HepG2 (cell line): ENCODE measurements around the gene PACS1. TPM values are rescaled to one million over a fixed set of nuclear protein-coding genes. Genes with fewer than 3 reads are reported as not detected.
A peak's percentile ranks its signal among the peaks of the same experiment; 100 is the strongest.

Experiments used
- AKAP8 ChIP-seq: sonication (generic); formaldehyde crosslinking; IDR thresholded peaks from 2 replicates; pipeline ENCODE4 v1.5.1; 2020; ENCODE audit warnings: mild to moderate bottlenecking, missing genetic modification reagents
- DDIT3 ChIP-seq: sonication (generic); formaldehyde crosslinking; IDR thresholded peaks from 2 replicates; pipeline ENCODE4 v1.4.0; 2020; ENCODE audit warnings: mild to moderate bottlenecking, missing genetic modification reagents
- ESRRA ChIP-seq: sonication (generic); formaldehyde crosslinking; IDR thresholded peaks from 2 replicates; pipeline ENCODE4 v1.5.1; 2020; ENCODE audit warnings: mild to moderate bottlenecking, low read depth, missing genetic modification reagents
- GATAD1 ChIP-seq: IDR thresholded peaks from 2 replicates; pipeline ENCODE4 v1.6.1; 2016; ENCODE audit warnings: missing genetic modification reagents, missing compliant biosample characterization
- HOXA3 ChIP-seq: sonication (generic); formaldehyde crosslinking; IDR thresholded peaks from 2 replicates; pipeline ENCODE4 v1.5.0; 2020; ENCODE audit warnings: missing genetic modification reagents
- NR2F6 ChIP-seq, 2 experiments: IDR thresholded peaks; 2 replicates each; pipeline ENCODE4 v1.6.1; 2016; ENCODE audit warnings: antibody characterized with exemption in 1 of 2, mild to moderate bottlenecking in 1 of 2
- SRSF9 ChIP-seq: fragments of 200-400 bp; formaldehyde crosslinking; IDR thresholded peaks from 2 replicates; pipeline ENCODE4 v1.6.1; 2018; ENCODE audit warnings: borderline replicate concordance, mild to moderate bottlenecking, low read depth, low read length; ENCODE audit not compliant: insufficient read depth, poor library complexity, severe bottlenecking
- TCF7L2 ChIP-seq: IDR thresholded peaks from 2 replicates; pipeline ENCODE4 v1.6.1; 2011; ENCODE audit warnings: mild to moderate bottlenecking, low read depth, low read length, moderate library complexity
- ZBTB8A ChIP-seq: sonication (generic); formaldehyde crosslinking; IDR thresholded peaks from 2 replicates; pipeline ENCODE4 v1.4.0; 2020; ENCODE audit warnings: mild to moderate bottlenecking, low read depth, missing genetic modification reagents, borderline replicate concordance
- ZFY ChIP-seq: sonication (generic); formaldehyde crosslinking; IDR thresholded peaks from 2 replicates; pipeline ENCODE4 v1.4.0; 2020; ENCODE audit warnings: missing genetic modification reagents
- ZIK1 ChIP-seq: sonication (generic); formaldehyde crosslinking; IDR thresholded peaks from 2 replicates; pipeline ENCODE4 v1.5.0; 2020; ENCODE audit warnings: mild to moderate bottlenecking, low read depth, missing genetic modification reagents, borderline replicate concordance
- ZKSCAN1 ChIP-seq: fragments of 150-350 bp; IDR thresholded peaks from 2 replicates; pipeline ENCODE4 v1.6.1; 2014; ENCODE audit warnings: low read length
- ZNF225 ChIP-seq: sonication (generic); formaldehyde crosslinking; IDR thresholded peaks from 2 replicates; pipeline ENCODE4 v1.4.0; 2020; ENCODE audit warnings: mild to moderate bottlenecking, missing genetic modification reagents
- ZNF251 ChIP-seq: sonication (generic); formaldehyde crosslinking; IDR thresholded peaks from 2 replicates; pipeline ENCODE4 v1.9.0; 2021; ENCODE audit warnings: mild to moderate bottlenecking, missing genetic modification reagents
- ZNF510 ChIP-seq: sonication (generic); formaldehyde crosslinking; IDR thresholded peaks from 2 replicates; pipeline ENCODE4 v1.4.0; 2020; ENCODE audit warnings: low read depth, mild to moderate bottlenecking, missing genetic modification reagents
- ZNF75D ChIP-seq: sonication (generic); formaldehyde crosslinking; IDR thresholded peaks from 2 replicates; pipeline ENCODE4 v1.8.1; 2023; ENCODE audit warnings: missing genetic modification reagents, mild to moderate bottlenecking, borderline replicate concordance
- ZNF850 ChIP-seq: sonication (generic); formaldehyde crosslinking; conservative IDR thresholded peaks from 2 replicates; pipeline ENCODE4 v1.9.0; 2021; ENCODE audit warnings: mild to moderate bottlenecking, missing genetic modification reagents
- polyA plus RNA-seq, 8 experiments: library from polyadenylated mRNA; depleted of rRNA in 3 of 8; stranded (reverse) in 7 of 8; unstranded in 1 of 8; fragments of >200 nt; fragmentation: Illumina TruSeq in 4 of 8; extraction: Trizol in 4 of 8; gene quantifications; 2 replicates each; pipeline versions ENCODE4 v1.2.1 to v1.2.3, GENCODE V29; 2011 to 2016; ENCODE audit warnings: low read depth in 4 of 8, missing spikeins in 1 of 8, mixed read lengths in 1 of 8; ENCODE audit not compliant: insufficient read depth in 1 of 8
- total RNA-seq, 5 experiments: library from RNA; depleted of rRNA; stranded (reverse); fragments of >200 nt; fragmentation: Illumina TruSeq; extraction: Trizol; gene quantifications; 2 replicates each; pipeline ENCODE4 v1.2.3, GENCODE V29; 2016; ENCODE audit warnings: low read depth in 1 of 5
- TF ChIP-seq, protein P1 (sequence below): sonication (generic); formaldehyde crosslinking; IDR thresholded peaks from 2 replicates; pipeline ENCODE4 v1.4.0; 2020; ENCODE audit warnings: missing genetic modification reagents, borderline replicate concordance
- TF ChIP-seq, protein P2 (sequence below): sonication (generic); formaldehyde crosslinking; IDR thresholded peaks from 2 replicates; pipeline ENCODE4 v1.4.0; 2020; ENCODE audit warnings: mild to moderate bottlenecking, missing genetic modification reagents
- TF ChIP-seq, protein P3 (sequence below): sonication (generic); formaldehyde crosslinking; IDR thresholded peaks from 2 replicates; pipeline ENCODE4 v1.8.0; 2022; ENCODE audit warnings: mild to moderate bottlenecking, missing genetic modification reagents; ENCODE audit not compliant: insufficient replicate concordance
- TF ChIP-seq, protein P4 (sequence below): conservative IDR thresholded peaks from 2 replicates; pipeline ENCODE4 v1.6.1; 2018; ENCODE audit warnings: missing genetic modification reagents
- TF ChIP-seq, protein P5 (sequence below): sonication (generic); formaldehyde crosslinking; IDR thresholded peaks from 2 replicates; pipeline ENCODE4 v1.4.0; 2020; ENCODE audit warnings: mild to moderate bottlenecking, missing genetic modification reagents

The PACS1 gene
- total and polyA plus RNA-seq, 2 of the 13 experiments (the other 11 are each of a cell fraction or from before 2014, with no cell fraction given): 7.6 to 8.6 TPM

DNA sequence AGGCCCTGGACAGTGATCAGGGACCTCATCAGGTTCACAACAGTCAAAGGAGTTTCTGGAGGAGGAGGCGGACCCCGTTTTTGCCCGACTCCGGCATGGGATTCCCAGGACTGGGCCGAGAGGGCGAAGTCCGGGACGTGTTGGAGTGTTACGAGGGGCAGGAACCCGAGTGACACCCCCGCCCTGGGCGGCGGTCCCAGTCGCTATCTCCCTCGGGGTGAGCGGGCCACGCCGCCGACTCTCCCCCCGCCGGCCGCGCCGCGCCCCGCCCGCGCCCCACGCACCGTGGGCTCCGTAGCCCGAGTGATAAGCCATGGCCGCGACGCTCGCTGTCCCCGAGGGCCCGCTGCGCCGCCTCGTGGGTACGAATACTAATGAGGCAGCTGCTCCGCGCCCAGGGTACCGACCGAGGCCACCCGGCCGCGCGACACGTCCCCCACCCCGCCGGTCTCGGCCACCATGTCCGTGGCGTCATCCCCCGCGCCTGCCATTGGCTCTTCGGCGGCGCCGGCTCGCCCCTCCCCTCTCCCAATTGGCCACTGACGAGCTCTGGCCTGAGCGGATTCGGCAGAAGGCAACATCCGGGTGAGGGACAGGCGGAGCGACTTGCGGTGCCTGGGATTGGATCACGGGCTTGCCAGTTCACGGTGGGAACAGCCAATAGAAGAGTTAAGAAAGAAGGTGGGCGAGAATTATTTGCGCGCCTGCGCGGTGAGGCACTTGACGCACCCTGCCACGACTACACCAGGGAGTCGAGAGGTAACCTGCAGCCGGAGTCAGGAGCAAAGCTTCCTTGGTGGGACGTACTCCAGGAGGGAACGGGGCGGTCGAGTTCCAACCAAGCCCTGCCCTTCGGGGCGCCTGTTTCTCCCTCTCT is 218.8 kb downstream of the PACS1 start, which contains the start of gene YIF1A (continued):
- TF ChIP-seq, protein P1, sequence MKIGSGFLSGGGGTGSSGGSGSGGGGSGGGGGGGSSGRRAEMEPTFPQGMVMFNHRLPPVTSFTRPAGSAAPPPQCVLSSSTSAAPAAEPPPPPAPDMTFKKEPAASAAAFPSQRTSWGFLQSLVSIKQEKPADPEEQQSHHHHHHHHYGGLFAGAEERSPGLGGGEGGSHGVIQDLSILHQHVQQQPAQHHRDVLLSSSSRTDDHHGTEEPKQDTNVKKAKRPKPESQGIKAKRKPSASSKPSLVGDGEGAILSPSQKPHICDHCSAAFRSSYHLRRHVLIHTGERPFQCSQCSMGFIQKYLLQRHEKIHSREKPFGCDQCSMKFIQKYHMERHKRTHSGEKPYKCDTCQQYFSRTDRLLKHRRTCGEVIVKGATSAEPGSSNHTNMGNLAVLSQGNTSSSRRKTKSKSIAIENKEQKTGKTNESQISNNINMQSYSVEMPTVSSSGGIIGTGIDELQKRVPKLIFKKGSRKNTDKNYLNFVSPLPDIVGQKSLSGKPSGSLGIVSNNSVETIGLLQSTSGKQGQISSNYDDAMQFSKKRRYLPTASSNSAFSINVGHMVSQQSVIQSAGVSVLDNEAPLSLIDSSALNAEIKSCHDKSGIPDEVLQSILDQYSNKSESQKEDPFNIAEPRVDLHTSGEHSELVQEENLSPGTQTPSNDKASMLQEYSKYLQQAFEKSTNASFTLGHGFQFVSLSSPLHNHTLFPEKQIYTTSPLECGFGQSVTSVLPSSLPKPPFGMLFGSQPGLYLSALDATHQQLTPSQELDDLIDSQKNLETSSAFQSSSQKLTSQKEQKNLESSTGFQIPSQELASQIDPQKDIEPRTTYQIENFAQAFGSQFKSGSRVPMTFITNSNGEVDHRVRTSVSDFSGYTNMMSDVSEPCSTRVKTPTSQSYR (CRISPR knock-in tag): no peak
- TF ChIP-seq ZKSCAN1 (no peak), ZNF850 (CRISPR knock-in tag) (no peak), TCF7L2 (no peak), AKAP8 (no peak), ZNF75D (CRISPR knock-in tag) (no peak), HOXA3 (peak; percentile 93), ZBTB8A (CRISPR knock-in tag) (no peak), ZNF251 (no peak), GATAD1 (CRISPR knock-in tag) (peak; percentile 86), SRSF9 (no peak), ZNF225 (CRISPR knock-in tag) (no peak), NR2F6 (IDR thresholded peaks at IDR 0.05) (no peak), NR2F6 (CRISPR knock-in tag; IDR thresholded peaks at IDR 0.05) (no peak), DDIT3 (no peak), ZNF510 (CRISPR knock-in tag) (no peak), ESRRA (CRISPR knock-in tag) (no peak), ZIK1 (CRISPR knock-in tag) (0 out of 2 replicates have a peak, but pooled peaks have one; percentile 12), ZFY (CRISPR knock-in tag) (peak; percentile 89)
- TF ChIP-seq, protein P2, sequence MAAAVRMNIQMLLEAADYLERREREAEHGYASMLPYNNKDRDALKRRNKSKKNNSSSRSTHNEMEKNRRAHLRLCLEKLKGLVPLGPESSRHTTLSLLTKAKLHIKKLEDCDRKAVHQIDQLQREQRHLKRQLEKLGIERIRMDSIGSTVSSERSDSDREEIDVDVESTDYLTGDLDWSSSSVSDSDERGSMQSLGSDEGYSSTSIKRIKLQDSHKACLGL: no peak
- TF ChIP-seq, protein P3, sequence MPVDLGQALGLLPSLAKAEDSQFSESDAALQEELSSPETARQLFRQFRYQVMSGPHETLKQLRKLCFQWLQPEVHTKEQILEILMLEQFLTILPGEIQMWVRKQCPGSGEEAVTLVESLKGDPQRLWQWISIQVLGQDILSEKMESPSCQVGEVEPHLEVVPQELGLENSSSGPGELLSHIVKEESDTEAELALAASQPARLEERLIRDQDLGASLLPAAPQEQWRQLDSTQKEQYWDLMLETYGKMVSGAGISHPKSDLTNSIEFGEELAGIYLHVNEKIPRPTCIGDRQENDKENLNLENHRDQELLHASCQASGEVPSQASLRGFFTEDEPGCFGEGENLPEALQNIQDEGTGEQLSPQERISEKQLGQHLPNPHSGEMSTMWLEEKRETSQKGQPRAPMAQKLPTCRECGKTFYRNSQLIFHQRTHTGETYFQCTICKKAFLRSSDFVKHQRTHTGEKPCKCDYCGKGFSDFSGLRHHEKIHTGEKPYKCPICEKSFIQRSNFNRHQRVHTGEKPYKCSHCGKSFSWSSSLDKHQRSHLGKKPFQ (CRISPR knock-in tag): peak; percentile 23
- TF ChIP-seq, protein P4, sequence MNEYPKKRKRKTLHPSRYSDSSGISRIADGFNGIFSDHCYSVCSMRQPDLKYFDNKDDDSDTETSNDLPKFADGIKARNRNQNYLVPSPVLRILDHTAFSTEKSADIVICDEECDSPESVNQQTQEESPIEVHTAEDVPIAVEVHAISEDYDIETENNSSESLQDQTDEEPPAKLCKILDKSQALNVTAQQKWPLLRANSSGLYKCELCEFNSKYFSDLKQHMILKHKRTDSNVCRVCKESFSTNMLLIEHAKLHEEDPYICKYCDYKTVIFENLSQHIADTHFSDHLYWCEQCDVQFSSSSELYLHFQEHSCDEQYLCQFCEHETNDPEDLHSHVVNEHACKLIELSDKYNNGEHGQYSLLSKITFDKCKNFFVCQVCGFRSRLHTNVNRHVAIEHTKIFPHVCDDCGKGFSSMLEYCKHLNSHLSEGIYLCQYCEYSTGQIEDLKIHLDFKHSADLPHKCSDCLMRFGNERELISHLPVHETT (CRISPR knock-in tag): no peak; the same call in 1 of the 2 replicates
- TF ChIP-seq, protein P5, sequence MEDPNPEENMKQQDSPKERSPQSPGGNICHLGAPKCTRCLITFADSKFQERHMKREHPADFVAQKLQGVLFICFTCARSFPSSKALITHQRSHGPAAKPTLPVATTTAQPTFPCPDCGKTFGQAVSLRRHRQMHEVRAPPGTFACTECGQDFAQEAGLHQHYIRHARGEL (CRISPR knock-in tag): no peak
